ENCODE measurements around the gene RTN4R.

Gene RTN4R

GRCh38 chr22:20194681-20195593, 73.2 kb downstream of the RTN4R start:
- DNase-seq, result no peak

DNA sequence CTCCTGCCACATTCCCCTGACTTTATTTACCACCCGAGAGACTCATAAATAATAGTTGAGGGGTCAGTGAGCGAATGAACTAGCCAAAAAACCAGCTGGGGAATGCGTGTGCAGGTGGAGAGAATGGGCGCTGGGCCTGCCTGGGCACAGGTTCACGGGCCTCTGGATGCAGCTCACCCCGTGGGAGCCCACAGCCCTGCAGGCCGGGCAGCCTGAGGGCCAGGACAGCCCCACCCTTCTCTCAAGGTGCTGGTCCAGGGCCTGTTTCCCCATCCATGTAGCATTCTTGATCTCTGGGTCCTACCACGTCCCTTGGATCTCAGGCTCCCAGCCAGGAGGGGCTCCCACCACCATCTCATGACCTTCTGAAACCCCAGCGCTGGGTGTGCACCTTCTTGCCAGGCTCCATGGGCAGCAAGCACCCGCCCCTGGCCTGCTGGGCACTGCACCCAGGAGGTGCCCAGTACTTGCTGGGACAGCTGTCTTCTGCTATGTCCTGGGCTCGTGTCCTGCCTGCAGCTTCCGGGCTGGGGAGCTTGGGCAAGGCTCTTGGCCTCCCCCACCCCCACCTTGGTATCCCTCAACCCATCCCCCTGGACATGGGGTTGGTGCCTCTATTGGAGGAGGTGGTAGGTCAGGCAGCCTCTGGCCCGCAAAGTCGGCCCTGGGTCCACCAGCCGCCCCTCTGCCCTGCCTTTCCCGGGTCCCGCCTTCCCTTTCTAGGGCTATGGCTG, 74.2 kb downstream of the RTN4R start:
- no peak for DNase-seq

GRCh38 chr22:20192972-20193760, 75.0 kb downstream of the RTN4R start:
- no peak for DNase-seq

- DNase-seq, result no peak
Observed at GRCh38 chr22:20192293-20192971, 75.7 kb downstream of the RTN4R start.

GRCh38 chr22:20191803-20192202, 76.3 kb downstream of the RTN4R start:
- no peak for DNase-seq

Data from SW 1271 (cell line).